ENCODE data around the gene SEC63.
"Not testable (repeated sequence)": the region's sequence is repeated elsewhere in the genome, so short reads cannot be mapped to it uniquely, and the experiment has no call there.

SEC63 gene

DNA sequence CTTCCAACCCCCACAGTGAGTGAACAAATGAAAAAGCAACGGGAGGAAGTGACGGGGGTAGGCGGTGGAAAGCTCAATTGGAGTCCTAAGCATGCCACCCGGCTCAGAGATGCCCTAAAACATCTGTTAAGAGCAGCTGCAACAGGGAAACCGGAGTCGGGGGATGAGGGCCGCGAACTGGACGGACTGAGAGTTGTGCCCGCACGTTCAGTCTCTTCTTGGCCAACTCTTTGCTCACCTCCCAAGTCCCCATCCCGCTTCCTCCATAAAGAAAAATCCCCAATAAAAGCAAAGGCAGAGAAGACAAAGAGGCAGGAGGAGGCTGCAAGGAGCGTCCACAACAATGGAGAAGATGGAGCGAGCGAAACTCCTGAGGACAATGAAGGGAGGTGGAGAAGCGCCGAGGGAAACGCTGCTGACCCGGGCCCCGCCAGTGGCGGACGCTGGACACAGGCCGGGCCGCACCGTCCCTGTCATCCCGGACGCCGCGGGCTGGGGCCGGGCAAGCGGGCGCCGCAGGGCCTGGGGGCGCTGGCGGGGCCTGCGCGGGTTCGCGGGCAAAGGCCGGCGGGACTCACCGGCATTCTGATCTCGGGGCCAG, 600 bp downstream of the SEC63 start:
- DNase-seq (ENCODE audit: low read depth in 2 of 2): peak; percentile 82 to 84
- peak overlapping the region; percentile 90 to 96 for H3K4me3 ChIP-seq (replicated peaks in 1 of 2; ENCODE audit: low read depth in 2 of 2, low read length in 2 of 2)
- TF ChIP-seq, protein P1, sequence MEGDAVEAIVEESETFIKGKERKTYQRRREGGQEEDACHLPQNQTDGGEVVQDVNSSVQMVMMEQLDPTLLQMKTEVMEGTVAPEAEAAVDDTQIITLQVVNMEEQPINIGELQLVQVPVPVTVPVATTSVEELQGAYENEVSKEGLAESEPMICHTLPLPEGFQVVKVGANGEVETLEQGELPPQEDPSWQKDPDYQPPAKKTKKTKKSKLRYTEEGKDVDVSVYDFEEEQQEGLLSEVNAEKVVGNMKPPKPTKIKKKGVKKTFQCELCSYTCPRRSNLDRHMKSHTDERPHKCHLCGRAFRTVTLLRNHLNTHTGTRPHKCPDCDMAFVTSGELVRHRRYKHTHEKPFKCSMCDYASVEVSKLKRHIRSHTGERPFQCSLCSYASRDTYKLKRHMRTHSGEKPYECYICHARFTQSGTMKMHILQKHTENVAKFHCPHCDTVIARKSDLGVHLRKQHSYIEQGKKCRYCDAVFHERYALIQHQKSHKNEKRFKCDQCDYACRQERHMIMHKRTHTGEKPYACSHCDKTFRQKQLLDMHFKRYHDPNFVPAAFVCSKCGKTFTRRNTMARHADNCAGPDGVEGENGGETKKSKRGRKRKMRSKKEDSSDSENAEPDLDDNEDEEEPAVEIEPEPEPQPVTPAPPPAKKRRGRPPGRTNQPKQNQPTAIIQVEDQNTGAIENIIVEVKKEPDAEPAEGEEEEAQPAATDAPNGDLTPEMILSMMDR (IDR thresholded peaks at IDR 0.05; ENCODE audit: low read depth, low read length): no peak

DNA sequence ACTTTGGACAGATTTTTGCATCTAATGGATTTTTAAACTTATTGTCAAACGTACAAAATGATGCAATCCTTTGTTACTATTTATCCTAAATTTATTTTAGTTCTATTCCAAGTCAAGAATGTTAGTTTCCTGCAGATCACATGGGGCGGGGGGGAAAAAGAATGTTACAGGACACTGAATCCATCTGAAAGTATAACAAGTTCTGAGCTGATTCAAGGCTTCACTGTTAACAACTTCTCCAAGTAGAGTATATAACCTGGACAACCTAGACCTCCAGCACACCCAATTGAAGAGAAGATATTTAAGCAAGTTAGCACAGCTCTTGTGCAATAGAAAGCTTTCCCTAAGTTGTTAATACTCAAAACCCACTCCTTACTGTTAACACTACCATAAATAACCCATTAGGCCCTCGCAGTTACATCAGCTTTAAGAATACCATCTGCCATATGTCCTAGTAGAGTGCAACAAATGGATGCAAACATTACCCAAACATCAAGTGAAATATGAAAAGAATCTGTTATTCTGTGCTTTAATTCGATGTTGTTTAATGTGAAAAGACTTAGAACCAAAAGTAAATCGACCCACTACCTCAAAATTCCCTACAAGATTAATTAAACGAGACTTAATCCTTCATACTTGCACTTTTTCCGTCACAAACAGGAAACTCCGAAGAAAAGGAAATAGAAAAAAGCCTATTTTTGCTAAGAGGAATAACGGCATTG, 1.3 kb downstream of the SEC63 start:
- TF ChIP-seq, protein P1 (IDR thresholded peaks at IDR 0.05; ENCODE audit: low read depth, low read length): no peak
- peak; percentile 55 to 64 for DNase-seq (ENCODE audit: low read depth in 2 of 2)
- H3K4me3 ChIP-seq (replicated peaks in 1 of 2; ENCODE audit: low read depth in 2 of 2, low read length in 2 of 2): peak overlapping the region; percentile 90 to 96

DNA sequence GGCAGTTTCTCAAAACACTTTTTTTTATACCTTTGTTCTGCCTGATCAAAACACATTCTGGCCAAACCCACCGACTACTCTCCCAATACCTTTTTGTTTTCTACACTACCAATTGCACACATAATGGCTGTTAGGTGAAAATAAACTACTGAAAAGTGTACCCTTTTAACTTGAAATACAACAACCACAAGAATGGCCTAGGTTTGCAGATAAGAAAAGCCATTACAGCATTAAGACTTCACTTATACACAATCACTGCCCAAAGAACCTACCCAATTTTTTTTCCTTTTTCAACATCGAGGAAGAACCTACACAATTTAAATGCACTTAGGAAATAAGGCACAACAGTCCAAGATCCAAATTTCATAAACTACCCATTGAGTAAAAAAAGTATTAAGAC, 1.8 kb downstream of the SEC63 start:
- no peak for DNase-seq (ENCODE audit: low read depth in 2 of 2)
- TF ChIP-seq, protein P1 (IDR thresholded peaks at IDR 0.05; ENCODE audit: low read depth, low read length): no peak
- H3K4me3 ChIP-seq (replicated peaks in 1 of 2; ENCODE audit: low read depth in 2 of 2, low read length in 2 of 2): peak overlapping the region; percentile 90 to 96

DNA sequence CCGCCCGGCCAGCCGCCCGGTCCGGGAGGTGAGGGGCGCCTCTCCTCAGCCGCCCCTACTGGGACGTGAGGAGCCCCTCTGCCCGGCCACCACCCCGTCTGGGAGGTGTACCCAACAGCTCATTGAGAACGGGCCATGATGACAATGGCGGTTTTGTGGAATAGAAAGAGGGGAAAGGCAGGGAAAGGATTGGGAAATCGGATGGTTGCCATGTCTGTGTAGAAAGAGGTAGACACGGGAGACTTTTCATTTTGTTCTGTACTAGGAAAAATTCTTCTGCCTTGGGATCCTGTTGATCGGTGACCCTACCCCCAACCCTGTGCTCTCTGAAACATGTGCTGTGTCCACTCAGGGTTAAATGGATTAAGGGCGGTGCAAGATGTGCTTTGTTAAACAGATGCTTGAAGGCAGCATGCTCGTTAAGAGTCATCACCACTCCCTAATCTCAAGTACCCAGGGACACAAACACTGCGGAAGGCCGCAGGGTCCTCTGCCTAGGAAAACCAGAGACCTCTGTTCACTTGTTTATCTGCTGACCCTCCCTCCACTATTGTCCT, 4.1 kb downstream of the SEC63 start:
- not testable (repeated sequence) for DNase-seq (ENCODE audit: low read depth in 2 of 2)

DNA sequence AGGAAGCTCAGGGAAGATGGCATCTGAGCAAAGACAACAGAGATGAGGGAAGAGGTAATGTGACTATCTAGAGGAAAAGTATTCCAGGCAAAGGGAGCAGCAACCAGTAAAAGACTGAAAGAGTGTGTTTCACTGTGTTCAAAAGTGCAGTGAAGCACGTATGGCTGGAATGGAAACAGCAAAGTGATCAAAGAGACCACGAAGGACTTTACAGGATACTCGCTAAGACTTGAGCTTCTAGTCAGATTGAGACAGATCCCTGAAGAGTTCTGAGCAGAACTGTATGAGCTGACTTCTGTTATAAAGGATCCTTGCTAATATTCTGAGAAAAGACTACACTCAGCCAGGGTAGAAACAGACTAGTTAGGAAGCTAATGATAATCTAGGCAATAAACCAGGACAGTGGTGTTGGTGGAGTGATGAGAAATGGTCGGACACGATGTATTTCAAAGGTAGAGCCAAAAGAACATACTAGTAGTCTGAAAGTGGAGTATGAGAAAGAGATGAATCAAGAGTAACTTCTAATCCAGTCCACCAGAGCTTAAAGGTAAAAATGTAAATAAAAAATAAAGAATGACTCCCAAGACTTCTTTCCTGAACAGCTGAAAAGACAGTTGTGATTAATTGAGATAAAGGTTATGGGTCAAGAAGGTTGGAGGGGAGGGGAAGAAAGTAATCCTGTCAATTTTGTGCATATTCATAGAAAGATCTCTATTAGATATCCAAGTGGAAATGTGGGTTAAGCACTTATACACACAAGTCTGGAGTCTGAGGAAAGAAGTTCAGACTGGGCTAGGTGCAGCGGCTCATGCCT, 14.2 kb downstream of the SEC63 start:
- TF ChIP-seq, protein P1 (IDR thresholded peaks at IDR 0.05; ENCODE audit: low read depth, low read length): no peak
- H3K4me3 ChIP-seq (replicated peaks in 1 of 2; ENCODE audit: low read depth in 2 of 2, low read length in 2 of 2): no peak overlapping the region
- DNase-seq (ENCODE audit: low read depth in 2 of 2): no peak

More for the DNA sequence above, 4.1 kb downstream of the SEC63 start:
- not testable (repeated sequence) for H3K4me3 ChIP-seq (replicated peaks in 1 of 2; ENCODE audit: low read depth in 2 of 2, low read length in 2 of 2)

DNA sequence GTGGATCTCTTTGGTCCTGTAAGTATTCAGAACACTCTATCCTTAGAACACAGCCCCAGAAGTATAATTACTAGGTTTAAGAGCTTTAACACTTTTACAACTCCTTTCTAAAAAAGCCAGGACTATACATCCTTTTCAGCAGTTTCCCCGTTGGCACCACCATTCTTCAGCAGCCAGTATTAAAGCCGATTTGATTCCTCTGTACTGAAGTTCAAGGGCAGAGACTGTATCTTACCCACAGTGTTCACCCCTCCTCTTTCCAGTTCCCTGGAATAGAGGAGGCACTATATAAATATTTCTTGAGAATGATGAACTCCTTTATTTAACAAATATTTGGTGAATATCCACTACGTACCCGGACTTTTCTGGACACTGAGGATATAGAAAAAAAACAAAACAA, 15.9 kb downstream of the SEC63 start:
- no peak for DNase-seq (ENCODE audit: low read depth in 2 of 2)
- H3K4me3 ChIP-seq (replicated peaks in 1 of 2; ENCODE audit: low read depth in 2 of 2, low read length in 2 of 2): no peak overlapping the region
- TF ChIP-seq, protein P1 (IDR thresholded peaks at IDR 0.05; ENCODE audit: low read depth, low read length): no peak

DNA sequence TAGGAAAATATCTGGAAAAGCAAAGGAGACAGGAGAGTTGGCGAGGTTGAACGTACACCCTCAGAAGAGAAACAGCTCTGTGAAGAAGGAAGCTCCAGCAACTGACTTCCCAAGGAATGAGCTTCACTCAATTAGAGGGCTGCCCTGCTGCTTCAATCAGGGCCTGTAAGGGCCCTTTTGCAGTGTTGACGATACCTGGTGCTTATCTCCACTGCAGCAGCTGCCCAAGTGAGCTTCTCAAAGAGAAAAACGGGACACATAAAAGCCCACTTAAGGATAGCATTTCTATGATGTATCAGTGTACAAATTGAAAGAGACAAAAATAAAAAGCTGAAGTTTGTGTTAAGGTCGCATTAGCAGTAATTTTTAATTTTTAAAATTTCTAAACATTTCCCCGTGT, 16.4 kb downstream of the SEC63 start:
- TF ChIP-seq, protein P1 (IDR thresholded peaks at IDR 0.05; ENCODE audit: low read depth, low read length): no peak
- no peak for DNase-seq (ENCODE audit: low read depth in 2 of 2)
- H3K4me3 ChIP-seq (replicated peaks in 1 of 2; ENCODE audit: low read depth in 2 of 2, low read length in 2 of 2): no peak overlapping the region
